ENCODE results near the gene PNP. TPM values are rescaled to one million over a fixed set of nuclear protein-coding genes. Genes with fewer than 3 reads are reported as not detected.

The PNP gene
- total and polyA plus RNA-seq, 2 of the 8 experiments (the other 6 are each of a cell fraction or from before 2014, with no cell fraction given), result 108 to 130 TPM

GRCh38 chr14:20435582-20436362, 33.4 kb upstream of the PNP start, which contains the start of gene KLHL33 (continued):
- TF ChIP-seq CHD7 (IDR thresholded peaks at IDR 0.05; ENCODE audit: insufficient replicate concordance, low read length) (no peak), TBP (IDR thresholded peaks at IDR 0.05; ENCODE audit: low read depth, low read length) (no peak), RBBP5 (IDR thresholded peaks at IDR 0.05; ENCODE audit: borderline replicate concordance, low read depth, low read length) (no peak), RXRA (IDR thresholded peaks at IDR 0.05; ENCODE audit: insufficient read depth, low read depth, low read length) (no peak), SAP30 (IDR thresholded peaks at IDR 0.05; ENCODE audit: insufficient read depth, insufficient replicate concordance, low read length) (no peak), JUN (IDR thresholded peaks at IDR 0.05; ENCODE audit: low read depth, low read length) (no peak), YY1 (IDR thresholded peaks at IDR 0.05; ENCODE audit: low read depth, low read length) (no peak), SP1 (IDR thresholded peaks at IDR 0.05; ENCODE audit: low read depth, low read length) (no peak), ASH2L (IDR thresholded peaks at IDR 0.05; ENCODE audit: low read length) (no peak), TAF7 (optimal IDR thresholded peaks at IDR 0.05; ENCODE audit: borderline replicate concordance, low read depth, low read length) (no peak)
